Measurements from ENCODE around the gene PLCB2.

GRCh38 chr15:40286794-40287193 lies 20.9 kb downstream of the PLCB2 start:
- no peak for TF ChIP-seq CTCF (optimal IDR thresholded peaks at IDR 0.05 in 1 of 3, IDR thresholded peaks at IDR 0.05 in 1 of 3, conservative IDR thresholded peaks at IDR 0.05 in 1 of 3; ENCODE audit: extremely low read depth in 1 of 3, insufficient read depth in 2 of 3, low read length in 3 of 3)
- TF ChIP-seq EZH2 (IDR thresholded peaks at IDR 0.05; ENCODE audit: low read length): no peak

Data from keratinocyte (primary cell).